ENCODE results near the gene DNAH3.
"Not testable (repeated sequence)": the region's sequence is repeated elsewhere in the genome, so short reads cannot be mapped to it uniquely, and the experiment has no call there.

The DNAH3 gene

GRCh38 chr16:21126518-21126917, 24.1 kb downstream of the DNAH3 start:
- DNase-seq (ENCODE audit: low read depth in 2 of 3, low spot score in 1 of 3) = no peak

- no peak for DNase-seq (ENCODE audit: low read depth in 2 of 3, low spot score in 1 of 3)
Measured at GRCh38 chr16:21125191-21125590, 25.5 kb downstream of the DNAH3 start.

GRCh38 chr16:21120976-21121520, 29.6 kb downstream of the DNAH3 start:
- DNase-seq (ENCODE audit: low read depth in 2 of 3, low spot score in 1 of 3) = no peak

- DNase-seq (ENCODE audit: low read depth in 2 of 3, low spot score in 1 of 3) = no peak
Measured at GRCh38 chr16:21117567-21117966, 33.1 kb downstream of the DNAH3 start.

GRCh38 chr16:21116148-21116693, 34.4 kb downstream of the DNAH3 start:
- peak in 1 of 3 donors; percentile 6 for DNase-seq (ENCODE audit: low read depth in 2 of 3, low spot score in 1 of 3)

GRCh38 chr16:21115551-21115950, 35.1 kb downstream of the DNAH3 start:
- DNase-seq (ENCODE audit: low read depth in 2 of 3, low spot score in 1 of 3) = not testable (repeated sequence)

GRCh38 chr16:21103941-21104860, 46.4 kb downstream of the DNAH3 start:
- DNase-seq (ENCODE audit: low read depth in 2 of 3, low spot score in 1 of 3) = no peak

- no peak for DNase-seq (ENCODE audit: low read depth in 2 of 3, low spot score in 1 of 3)
Measured at GRCh38 chr16:21101631-21102420, 48.8 kb downstream of the DNAH3 start.

GRCh38 chr16:21100447-21100846, 50.2 kb downstream of the DNAH3 start:
- DNase-seq (ENCODE audit: low read depth in 2 of 3, low spot score in 1 of 3) = no peak

GRCh38 chr16:21097151-21097550, 53.5 kb downstream of the DNAH3 start:
- no peak for DNase-seq (ENCODE audit: low read depth in 2 of 3, low spot score in 1 of 3)

GRCh38 chr16:21094719-21095118, 55.9 kb downstream of the DNAH3 start:
- DNase-seq (ENCODE audit: low read depth in 2 of 3, low spot score in 1 of 3) = not testable (repeated sequence)

GRCh38 chr16:21092951-21093350, 57.7 kb downstream of the DNAH3 start:
- no peak for DNase-seq (ENCODE audit: low read depth in 2 of 3, low spot score in 1 of 3)

GRCh38 chr16:21088646-21089538, 61.8 kb downstream of the DNAH3 start:
- no peak for DNase-seq (ENCODE audit: low read depth in 2 of 3, low spot score in 1 of 3)

- DNase-seq (ENCODE audit: low read depth in 2 of 3, low spot score in 1 of 3) = no peak
Measured at GRCh38 chr16:21088143-21088542, 62.5 kb downstream of the DNAH3 start.

- no peak for DNase-seq (ENCODE audit: low read depth in 2 of 3, low spot score in 1 of 3)
Measured at GRCh38 chr16:21084631-21085225, 65.9 kb downstream of the DNAH3 start.

- peak; percentile 4 to 35 (median 32) for DNase-seq (ENCODE audit: low read depth in 2 of 3, low spot score in 1 of 3)
Measured at GRCh38 chr16:21083729-21084268, 66.8 kb downstream of the DNAH3 start.

GRCh38 chr16:21081329-21081728, 69.3 kb downstream of the DNAH3 start:
- DNase-seq (ENCODE audit: low read depth in 2 of 3, low spot score in 1 of 3) = no peak

- no peak for DNase-seq (ENCODE audit: low read depth in 2 of 3, low spot score in 1 of 3)
Measured at GRCh38 chr16:21078563-21078962, 72.1 kb downstream of the DNAH3 start.

- no peak for DNase-seq (ENCODE audit: low read depth in 2 of 3, low spot score in 1 of 3)
Measured at GRCh38 chr16:21076186-21076883, 74.3 kb downstream of the DNAH3 start.
